Measurements from ENCODE around the gene SRSF1.

DNA sequence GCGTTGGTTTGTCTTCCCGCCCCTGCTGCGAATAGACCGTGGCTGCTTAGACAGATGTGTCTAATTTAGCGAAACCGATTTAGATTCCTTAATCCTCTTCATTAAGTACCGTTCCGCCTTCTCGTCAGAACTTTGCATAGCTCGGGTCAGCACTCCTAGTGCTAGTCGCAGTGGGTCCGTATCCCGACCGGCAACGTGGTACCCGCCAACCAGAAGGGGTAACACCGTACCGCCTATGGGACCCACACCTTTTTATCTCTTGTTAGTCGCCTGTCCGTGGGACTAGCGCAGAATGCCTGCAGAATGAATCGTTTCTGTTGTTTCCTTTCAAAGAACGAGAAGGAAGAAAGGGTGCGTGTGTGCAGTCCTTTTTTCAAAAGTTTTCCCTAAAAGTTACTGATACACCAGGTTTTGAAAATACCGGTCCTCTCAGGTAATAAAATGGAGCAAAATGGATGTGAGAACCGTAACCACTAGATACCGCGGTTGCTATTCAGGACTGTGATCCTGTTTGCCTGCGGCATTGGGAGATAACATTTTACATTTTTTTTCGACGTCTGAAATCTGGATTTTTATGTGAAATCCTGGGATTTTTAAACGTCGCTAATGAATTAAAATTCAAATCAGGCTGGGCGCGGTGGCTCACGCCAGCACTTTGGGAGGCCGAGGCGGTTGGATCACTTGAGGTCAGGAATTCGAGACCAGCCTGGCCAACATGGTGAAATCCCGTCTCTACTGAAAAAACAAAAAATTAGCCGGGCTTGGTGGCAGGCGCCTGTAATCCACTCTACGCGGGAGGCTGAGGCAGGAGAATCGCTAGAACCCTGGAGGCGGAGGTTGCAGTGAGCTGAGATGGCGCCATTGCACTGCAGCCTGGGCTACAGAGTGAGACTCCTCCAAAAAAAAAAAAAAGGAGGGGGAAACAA lies 998 bp upstream of the SRSF1 start:
- TF ChIP-seq GATA2 (IDR thresholded peaks at IDR 0.05; ENCODE audit: low read depth, low read length) (no peak), GATA3 (IDR thresholded peaks at IDR 0.05; ENCODE audit: low read depth, low read length) (no peak)
